ENCODE measurements around the gene INTS6. TPM values are rescaled to one million over a fixed set of nuclear protein-coding genes. Genes with fewer than 3 reads are reported as not detected.

INTS6 gene
- total RNA-seq, 4 donors from 2014 or later, result 34.3 to 56.9 (median 53.0) TPM

DNA sequence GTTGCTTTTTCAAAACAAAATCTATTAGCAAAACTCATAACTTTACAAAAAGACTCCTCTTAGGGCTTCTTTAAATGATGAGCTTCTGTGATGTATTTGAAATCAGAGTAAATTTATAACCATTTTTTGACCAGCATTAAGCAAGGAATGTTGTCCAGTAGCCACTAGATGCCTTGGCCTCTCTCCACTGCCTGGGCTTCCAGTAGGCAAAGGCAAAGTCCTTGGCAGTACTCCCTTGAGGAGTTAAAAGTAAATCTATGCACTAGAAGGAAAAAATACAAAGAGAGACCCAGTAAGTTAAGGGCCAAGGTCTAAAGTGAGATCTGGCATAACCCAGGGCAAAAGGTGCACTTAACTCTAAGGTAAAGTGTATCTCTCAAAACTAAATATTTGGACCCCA, 103.8 kb downstream of the INTS6 start:
- Histone ChIP-seq H3K4me1 (no peaks in the 10 kb centered on the region), H3K27me3 (no peaks in the 10 kb centered on the region), H3K27ac (no peak overlapping the region), H3K4me3 (no peak overlapping the region), H3K36me3 (no peaks in the 10 kb centered on the region), H3K9me3 (no peaks in the 10 kb centered on the region)
- no peak for TF ChIP-seq CTCF (IDR thresholded peaks at IDR 0.05)
- no peak for TF ChIP-seq POLR2A (IDR thresholded peaks at IDR 0.05)
- intact Hi-C loops (cut with DNase I; ENCODE audit: low total_unique reads), result no loop called here
- DNase-seq, result no peak

DNA sequence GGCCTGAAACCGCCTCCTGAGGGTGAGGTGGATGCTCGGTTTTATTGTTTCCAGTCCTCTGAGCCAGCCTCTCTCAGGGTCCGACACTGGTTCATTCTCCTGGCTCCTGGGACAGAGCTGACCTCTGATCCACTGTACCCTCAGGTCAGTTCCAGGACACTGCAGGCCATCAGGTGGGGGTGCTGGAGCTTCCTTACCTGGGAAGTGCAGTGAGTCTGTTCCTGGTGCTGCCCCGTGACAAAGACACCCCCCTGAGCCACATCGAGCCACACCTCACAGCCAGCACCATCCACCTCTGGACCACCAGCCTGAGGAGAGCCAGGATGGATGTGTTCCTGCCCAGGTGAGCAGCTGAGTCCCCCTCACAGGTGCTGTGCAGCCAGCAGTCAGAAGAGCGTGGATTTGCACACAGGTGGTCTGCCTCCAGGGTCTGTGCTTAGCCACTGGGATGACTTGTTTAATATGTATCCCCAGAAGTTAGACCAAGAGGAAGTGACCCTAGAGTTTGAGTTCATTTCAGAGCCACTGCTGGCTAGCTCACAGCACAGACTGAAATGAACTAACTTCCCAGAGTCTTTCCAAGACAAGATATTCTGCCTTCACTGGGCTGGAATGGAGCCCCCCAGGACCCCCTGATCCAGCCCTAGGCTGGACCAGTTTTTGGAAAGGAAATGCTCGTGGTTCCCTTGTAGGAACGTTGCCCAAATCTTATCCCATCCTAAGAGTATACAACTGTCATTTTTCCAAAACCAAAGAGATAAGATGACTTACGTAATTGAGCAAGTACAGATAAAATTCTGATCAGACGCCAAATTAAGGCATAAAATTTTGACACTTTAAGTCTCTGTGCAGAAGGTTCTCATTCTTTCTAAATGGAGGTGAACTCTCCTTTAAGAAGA, 104.5 kb downstream of the INTS6 start:
- no peaks in the 10 kb centered on the region for H3K27me3 ChIP-seq
- H3K9me3 ChIP-seq, result no peaks in the 10 kb centered on the region
- no peak overlapping the region for H3K4me3 ChIP-seq
- no peak for TF ChIP-seq POLR2A (IDR thresholded peaks at IDR 0.05)
- no peak for TF ChIP-seq CTCF (IDR thresholded peaks at IDR 0.05)
- H3K36me3 ChIP-seq, result no peaks in the 10 kb centered on the region
- DNase-seq, result no peak
- no peak overlapping the region for H3K27ac ChIP-seq
- no peaks in the 10 kb centered on the region for H3K4me1 ChIP-seq
- intact Hi-C loops (cut with DNase I; ENCODE audit: low total_unique reads), result no loop called here

DNA sequence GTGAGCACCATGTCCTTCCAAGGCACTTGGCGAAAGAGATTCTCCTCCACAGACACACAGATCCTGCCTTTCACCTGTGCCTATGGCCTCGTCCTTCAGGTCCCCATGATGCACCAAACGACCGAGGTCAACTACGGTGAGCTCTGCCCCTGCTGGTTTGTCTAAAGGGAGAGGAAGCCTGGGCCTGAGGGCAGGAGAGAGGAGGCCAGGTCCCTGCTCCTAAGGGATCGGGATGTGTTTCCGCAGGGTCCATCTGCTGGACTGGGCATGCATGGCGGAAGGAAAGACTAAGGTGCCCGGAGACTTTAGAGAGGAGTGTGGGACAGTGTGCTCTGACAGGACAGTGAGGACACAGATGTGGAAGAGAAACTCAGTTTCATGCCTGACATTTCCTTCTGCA, 105.7 kb downstream of the INTS6 start:
- TF ChIP-seq CTCF (IDR thresholded peaks at IDR 0.05), result no peak
- no peak for TF ChIP-seq POLR2A (IDR thresholded peaks at IDR 0.05)
- Histone ChIP-seq H3K27ac (no peak overlapping the region), H3K27me3 (no peaks in the 10 kb centered on the region), H3K9me3 (no peaks in the 10 kb centered on the region), H3K4me1 (no peaks in the 10 kb centered on the region), H3K4me3 (no peak overlapping the region), H3K36me3 (no peaks in the 10 kb centered on the region)
- no peak for DNase-seq
- intact Hi-C loops (cut with DNase I; ENCODE audit: low total_unique reads), result no loop called here

DNA sequence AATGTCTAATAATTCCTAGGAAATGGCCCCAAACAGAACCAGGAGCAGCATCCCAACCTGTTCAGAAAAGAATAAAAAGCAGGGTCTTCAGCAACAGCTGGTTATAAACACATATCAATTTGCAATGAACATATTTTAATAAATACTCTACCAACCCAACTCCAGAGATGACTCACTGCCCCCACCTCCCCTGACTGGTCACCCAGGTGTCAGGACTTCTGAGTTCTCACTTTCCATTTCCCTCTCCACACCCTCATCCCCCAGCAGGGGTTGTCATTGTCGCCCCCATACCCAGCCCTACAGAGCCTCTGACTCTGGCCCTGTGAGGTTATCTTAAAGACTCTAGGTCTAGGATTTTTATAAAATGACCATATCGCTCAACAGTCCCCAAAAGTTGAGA, 106.4 kb downstream of the INTS6 start:
- Histone ChIP-seq H3K9me3 (no peaks in the 10 kb centered on the region), H3K36me3 (no peaks in the 10 kb centered on the region), H3K27me3 (no peaks in the 10 kb centered on the region), H3K27ac (no peak overlapping the region), H3K4me3 (no peak overlapping the region), H3K4me1 (no peaks in the 10 kb centered on the region)
- TF ChIP-seq POLR2A (IDR thresholded peaks at IDR 0.05) (no peak), CTCF (IDR thresholded peaks at IDR 0.05) (no peak)
- no peak for DNase-seq
- intact Hi-C loops (cut with DNase I; ENCODE audit: low total_unique reads), result no loop called here

- Histone ChIP-seq H3K27ac (no peak overlapping the region), H3K9me3 (no peaks in the 10 kb centered on the region), H3K4me1 (no peaks in the 10 kb centered on the region), H3K27me3 (no peaks in the 10 kb centered on the region), H3K36me3 (no peaks in the 10 kb centered on the region), H3K4me3 (no peak overlapping the region)
- intact Hi-C loops (cut with DNase I; ENCODE audit: low total_unique reads), result no loop called here
- TF ChIP-seq CTCF (IDR thresholded peaks at IDR 0.05), result no peak
- TF ChIP-seq POLR2A (IDR thresholded peaks at IDR 0.05), result no peak
- DNase-seq, result no peak
Observed at GRCh38 chr13:51343475-51343874, 109.4 kb downstream of the INTS6 start.
